Progenitor cell of endocrine pancreas (in vitro differentiated cells): Measurements from ENCODE around the gene NOX4. TPM values are rescaled to one million over a fixed set of nuclear protein-coding genes. Genes with fewer than 3 reads are reported as not detected.
A peak's percentile ranks its signal among the peaks of the same experiment; 100 is the strongest.
"Not testable (repeated sequence)": the region's sequence is repeated elsewhere in the genome, so short reads cannot be mapped to it uniquely, and the experiment has no call there.

Experiments used
- DNase-seq: peaks from one replicate; pipeline ENCODE4 v3.0.0; 2021; ENCODE audit warnings: low spot score; ENCODE audit not compliant: unreplicated experiment
- H3K27ac Mint-ChIP-seq: 2 replicates; pipeline ENCODE4 v1.8.0; 2021; ENCODE audit warnings: mild to moderate bottlenecking, moderate library complexity, mixed read lengths
- H3K27me3 Mint-ChIP-seq: 2 replicates; pipeline ENCODE4 v1.8.0; 2021; ENCODE audit warnings: mixed read lengths
- H3K36me3 Mint-ChIP-seq: 2 replicates; pipeline ENCODE4 v1.8.0; 2022; ENCODE audit warnings: mixed read lengths; ENCODE audit not compliant: insufficient read depth
- H3K4me1 Mint-ChIP-seq: 2 replicates; pipeline ENCODE4 v1.8.0; 2021; ENCODE audit warnings: low read depth, mixed read lengths
- H3K4me3 Mint-ChIP-seq: 2 replicates; pipeline ENCODE4 v1.8.0; 2021; ENCODE audit warnings: low read depth, mild to moderate bottlenecking, moderate library complexity, mixed read lengths
- H3K9me3 Mint-ChIP-seq: 2 replicates; pipeline ENCODE4 v1.8.0; 2021; ENCODE audit warnings: low read depth, mixed read lengths
- total RNA-seq: library from RNA; stranded (reverse); gene quantifications from 2 replicates; pipeline ENCODE4 v1.2.1, GENCODE V29; 2021
- TF ChIP-seq, protein P1 (sequence below): fragments of 200-600 bp; sonication (generic); IDR thresholded peaks from one replicate; pipeline ENCODE4 v1.5.0; 2021; ENCODE audit warnings: antibody characterized with exemption, mild to moderate bottlenecking; ENCODE audit not compliant: unreplicated experiment

NOX4 gene
- total RNA-seq, 1 donor from 2014 or later = 6.7 TPM

DNA sequence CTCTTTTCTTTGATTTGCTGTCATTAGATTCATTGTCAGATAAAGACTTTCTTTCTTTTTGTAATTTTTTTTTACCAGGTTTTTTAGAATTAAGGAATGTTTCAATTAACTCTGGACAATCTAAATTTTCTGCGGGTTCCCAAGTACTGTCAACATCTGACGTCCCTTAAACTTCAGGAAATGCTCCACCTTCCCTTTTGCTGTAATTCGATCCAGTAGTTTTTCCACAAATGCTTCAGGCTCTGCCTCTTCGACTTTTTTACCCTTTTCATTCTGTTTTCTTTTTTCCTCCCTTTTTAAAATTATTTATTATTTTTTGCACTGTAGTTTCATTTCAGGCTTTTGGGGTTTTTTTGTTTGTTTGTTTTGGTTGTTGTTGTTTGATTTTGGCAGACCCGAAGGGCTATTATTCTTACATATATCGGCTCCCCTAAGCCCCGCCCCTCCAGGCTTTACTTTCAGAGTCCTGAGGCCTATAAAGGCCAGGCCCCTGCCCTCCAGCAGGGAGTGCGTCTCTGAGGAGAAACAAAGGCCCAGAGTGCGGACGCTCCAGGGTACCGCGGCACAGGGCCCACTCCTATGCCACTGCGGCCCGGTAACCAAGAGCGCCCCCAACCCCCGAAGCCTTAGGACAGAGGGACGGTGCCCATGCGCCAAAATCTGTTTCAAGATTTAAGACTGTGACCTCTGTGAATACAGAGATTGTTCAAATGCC is 197.1 kb downstream of the NOX4 start:
- H3K27me3 Mint-ChIP-seq = no peaks in the 10 kb centered on the region
- H3K9me3 Mint-ChIP-seq = no peaks in the 10 kb centered on the region
- TF ChIP-seq, protein P1, sequence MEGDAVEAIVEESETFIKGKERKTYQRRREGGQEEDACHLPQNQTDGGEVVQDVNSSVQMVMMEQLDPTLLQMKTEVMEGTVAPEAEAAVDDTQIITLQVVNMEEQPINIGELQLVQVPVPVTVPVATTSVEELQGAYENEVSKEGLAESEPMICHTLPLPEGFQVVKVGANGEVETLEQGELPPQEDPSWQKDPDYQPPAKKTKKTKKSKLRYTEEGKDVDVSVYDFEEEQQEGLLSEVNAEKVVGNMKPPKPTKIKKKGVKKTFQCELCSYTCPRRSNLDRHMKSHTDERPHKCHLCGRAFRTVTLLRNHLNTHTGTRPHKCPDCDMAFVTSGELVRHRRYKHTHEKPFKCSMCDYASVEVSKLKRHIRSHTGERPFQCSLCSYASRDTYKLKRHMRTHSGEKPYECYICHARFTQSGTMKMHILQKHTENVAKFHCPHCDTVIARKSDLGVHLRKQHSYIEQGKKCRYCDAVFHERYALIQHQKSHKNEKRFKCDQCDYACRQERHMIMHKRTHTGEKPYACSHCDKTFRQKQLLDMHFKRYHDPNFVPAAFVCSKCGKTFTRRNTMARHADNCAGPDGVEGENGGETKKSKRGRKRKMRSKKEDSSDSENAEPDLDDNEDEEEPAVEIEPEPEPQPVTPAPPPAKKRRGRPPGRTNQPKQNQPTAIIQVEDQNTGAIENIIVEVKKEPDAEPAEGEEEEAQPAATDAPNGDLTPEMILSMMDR = no peak
- H3K36me3 Mint-ChIP-seq = no peaks in the 10 kb centered on the region
- peak; percentile 10 for DNase-seq
- peaks cover 8% of the 10 kb centered on the region for H3K4me1 Mint-ChIP-seq
- no peak overlapping the region for H3K27ac Mint-ChIP-seq
- peak overlapping the region; percentile 75 for H3K4me3 Mint-ChIP-seq

DNA sequence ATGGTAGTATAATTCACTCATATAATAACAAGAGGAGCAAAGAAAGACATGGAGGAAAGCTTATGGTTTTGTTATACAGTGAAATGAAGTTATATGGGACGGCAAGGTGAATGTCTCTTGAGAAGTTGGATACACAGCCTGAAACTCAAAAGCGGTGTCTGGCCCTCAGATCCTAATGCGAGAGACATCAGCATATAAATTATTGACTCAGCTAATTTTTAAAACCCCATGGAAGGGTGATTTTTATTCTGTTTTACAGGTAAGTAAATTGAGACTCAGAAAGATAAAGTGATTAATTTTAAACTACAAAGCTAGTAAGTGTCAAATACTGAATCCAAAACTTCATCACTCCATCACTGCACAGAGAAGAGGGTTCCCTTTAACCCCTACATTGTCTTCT is 203.2 kb downstream of the NOX4 start:
- not testable (repeated sequence) for H3K9me3 Mint-ChIP-seq, H3K27ac Mint-ChIP-seq, H3K4me3 Mint-ChIP-seq, H3K36me3 Mint-ChIP-seq, H3K4me1 Mint-ChIP-seq, DNase-seq, H3K27me3 Mint-ChIP-seq

DNA sequence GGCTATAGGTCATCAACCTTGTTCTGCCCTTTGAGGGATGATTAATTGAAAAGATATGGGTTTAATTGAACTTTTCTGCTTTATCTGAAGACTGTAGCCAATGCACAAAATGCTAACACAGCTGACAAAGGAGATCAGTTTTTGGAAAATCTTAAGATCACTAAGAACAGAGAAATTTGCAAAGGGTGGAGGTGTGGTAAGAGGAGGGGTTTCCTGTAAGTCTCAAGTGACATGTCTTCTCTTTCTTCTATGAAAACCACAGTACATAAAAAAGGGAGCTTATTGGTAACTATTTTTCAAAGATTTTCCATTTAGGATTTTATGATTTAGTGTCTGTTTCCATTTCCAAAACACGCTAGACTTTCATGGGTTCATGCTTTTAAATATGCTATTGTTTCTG is 204.6 kb downstream of the NOX4 start:
- H3K27me3 Mint-ChIP-seq, H3K36me3 Mint-ChIP-seq, DNase-seq, H3K27ac Mint-ChIP-seq, H3K9me3 Mint-ChIP-seq, H3K4me3 Mint-ChIP-seq, H3K4me1 Mint-ChIP-seq: not testable (repeated sequence)

DNA sequence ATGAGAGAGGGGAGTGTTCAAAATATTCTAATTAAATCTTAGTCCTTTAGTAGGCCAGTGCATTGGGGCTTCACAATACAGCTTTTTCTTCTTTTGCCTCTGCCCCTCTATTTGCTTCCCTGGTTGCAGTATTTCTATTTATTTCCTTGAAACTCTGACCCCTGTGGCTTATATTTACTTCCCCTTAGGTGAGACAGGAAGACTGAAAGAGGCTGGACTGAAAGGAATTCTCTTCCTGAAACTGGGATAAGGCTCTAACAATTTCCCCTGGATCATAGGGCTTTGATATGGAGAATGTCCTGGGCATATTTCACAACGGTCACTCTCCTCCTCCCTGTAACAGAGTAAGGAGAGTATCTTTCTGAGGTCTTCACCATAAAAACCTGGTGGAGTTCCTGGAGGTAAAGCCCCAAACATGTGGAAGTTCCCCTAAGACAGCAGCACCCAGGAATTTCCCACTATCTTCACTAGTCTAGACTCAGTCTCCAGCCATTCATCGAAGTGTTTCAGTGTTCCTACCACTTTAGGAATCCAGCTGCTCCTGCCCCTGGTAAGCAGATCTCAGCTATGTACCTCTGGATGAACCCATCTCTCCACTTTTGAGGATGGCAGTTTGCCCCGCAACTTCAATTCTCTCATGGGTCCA is 210.0 kb downstream of the NOX4 start:
- not testable (repeated sequence) for H3K4me3 Mint-ChIP-seq, H3K9me3 Mint-ChIP-seq, H3K4me1 Mint-ChIP-seq, H3K27ac Mint-ChIP-seq, DNase-seq, H3K36me3 Mint-ChIP-seq, H3K27me3 Mint-ChIP-seq

DNA sequence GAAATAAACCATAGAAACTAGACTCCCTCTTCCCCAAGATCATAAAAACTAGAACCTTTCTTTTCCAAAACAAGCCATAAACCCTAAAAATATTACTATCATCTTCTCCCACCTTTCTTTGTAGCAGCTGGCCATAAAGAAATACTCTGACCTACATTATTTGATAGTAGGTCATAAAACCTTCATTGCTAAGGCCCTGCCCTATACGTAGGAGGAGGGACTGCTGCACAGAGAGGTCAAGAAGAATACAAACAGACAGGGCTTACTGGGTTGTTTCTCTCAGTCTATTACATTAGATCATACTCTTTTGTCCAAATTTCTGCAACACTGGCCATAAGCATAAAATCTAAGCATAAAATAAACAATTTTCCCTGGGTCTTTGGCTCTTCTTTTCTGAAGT is 212.0 kb downstream of the NOX4 start:
- Mint-ChIP-seq H3K27ac (no peak overlapping the region), H3K9me3 (no peaks in the 10 kb centered on the region), H3K4me1 (peaks cover 4% of the 10 kb centered on the region), H3K4me3 (no peak overlapping the region), H3K36me3 (no peaks in the 10 kb centered on the region), H3K27me3 (no peaks in the 10 kb centered on the region)
- DNase-seq = no peak
- TF ChIP-seq, protein P1 = no peak

DNA sequence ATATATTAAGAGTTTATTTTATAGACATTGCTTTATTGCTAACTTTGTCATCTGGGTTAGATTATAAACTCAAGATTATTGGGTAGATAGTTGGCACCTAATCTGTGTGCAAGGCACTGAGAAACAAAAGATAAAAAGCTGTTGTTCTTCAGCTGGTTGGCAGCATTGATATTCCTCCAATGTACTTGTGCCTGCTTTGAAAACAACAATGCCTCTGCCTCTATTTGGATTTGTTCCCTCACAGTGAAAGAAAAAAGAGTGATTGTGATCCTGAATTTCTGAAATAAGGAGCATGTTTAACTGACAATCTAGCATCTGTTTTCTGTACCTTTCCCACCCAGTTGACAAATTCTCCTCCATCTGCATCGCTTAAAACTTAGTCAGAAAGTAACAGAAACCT is 215.2 kb downstream of the NOX4 start:
- TF ChIP-seq, protein P1 = no peak
- peaks cover 5% of the 10 kb centered on the region for H3K9me3 Mint-ChIP-seq

More for the DNA sequence above, 215.2 kb downstream of the NOX4 start:
- no peaks in the 10 kb centered on the region for H3K36me3 Mint-ChIP-seq
- no peak overlapping the region for H3K27ac Mint-ChIP-seq
- no peak overlapping the region for H3K4me3 Mint-ChIP-seq
- DNase-seq = no peak
- no peaks in the 10 kb centered on the region for H3K27me3 Mint-ChIP-seq
- H3K4me1 Mint-ChIP-seq = peaks cover 4% of the 10 kb centered on the region

Other genes with a start within 250 kb of the NOX4 start
- gene TRIM77, start 218.9 kb upstream of the NOX4 start, total RNA-seq = not detected in 2 replicates